Gastroesophageal sphincter (tissue), 3 donors: ENCODE results near the gene PPP2R5E.

Experiments used
- EP300 ChIP-seq: sonication (generic); formaldehyde crosslinking; IDR thresholded peaks from one replicate; pipeline ENCODE4 v1.6.1; 2017; ENCODE audit warnings: antibody characterized with exemption, mild to moderate bottlenecking
- POLR2A ChIP-seq, 2 donors: fragments of 450-650 bp; IDR thresholded peaks; one replicate each; pipeline ENCODE4 v1.6.1; 2017; ENCODE audit warnings: antibody characterized with exemption in 2 of 2, mild to moderate bottlenecking in 2 of 2, moderate library complexity in 1 of 2
- POLR2AphosphoS5 ChIP-seq: sonication (generic); formaldehyde crosslinking; IDR thresholded peaks from one replicate; pipeline ENCODE4 v1.6.1; 2017; ENCODE audit warnings: antibody characterized with exemption
- TF ChIP-seq, protein P1 (sequence below), 4 experiments: fragments of 200-600 bp in 2 of 4; fragments of 450-650 bp in 2 of 4; sonication (generic) in 1 of 4; IDR thresholded peaks; one replicate each; pipeline ENCODE4 v1.5.1; 2017 to 2019; ENCODE audit warnings: antibody characterized with exemption in 4 of 4, mild to moderate bottlenecking in 2 of 4, moderate library complexity in 2 of 4

- TF ChIP-seq, protein P1, sequence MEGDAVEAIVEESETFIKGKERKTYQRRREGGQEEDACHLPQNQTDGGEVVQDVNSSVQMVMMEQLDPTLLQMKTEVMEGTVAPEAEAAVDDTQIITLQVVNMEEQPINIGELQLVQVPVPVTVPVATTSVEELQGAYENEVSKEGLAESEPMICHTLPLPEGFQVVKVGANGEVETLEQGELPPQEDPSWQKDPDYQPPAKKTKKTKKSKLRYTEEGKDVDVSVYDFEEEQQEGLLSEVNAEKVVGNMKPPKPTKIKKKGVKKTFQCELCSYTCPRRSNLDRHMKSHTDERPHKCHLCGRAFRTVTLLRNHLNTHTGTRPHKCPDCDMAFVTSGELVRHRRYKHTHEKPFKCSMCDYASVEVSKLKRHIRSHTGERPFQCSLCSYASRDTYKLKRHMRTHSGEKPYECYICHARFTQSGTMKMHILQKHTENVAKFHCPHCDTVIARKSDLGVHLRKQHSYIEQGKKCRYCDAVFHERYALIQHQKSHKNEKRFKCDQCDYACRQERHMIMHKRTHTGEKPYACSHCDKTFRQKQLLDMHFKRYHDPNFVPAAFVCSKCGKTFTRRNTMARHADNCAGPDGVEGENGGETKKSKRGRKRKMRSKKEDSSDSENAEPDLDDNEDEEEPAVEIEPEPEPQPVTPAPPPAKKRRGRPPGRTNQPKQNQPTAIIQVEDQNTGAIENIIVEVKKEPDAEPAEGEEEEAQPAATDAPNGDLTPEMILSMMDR (IDR thresholded peaks at IDR 0.05): no peak
- TF ChIP-seq POLR2A (IDR thresholded peaks at IDR 0.05) (no peak), POLR2AphosphoS5 (no peak), EP300 (no peak)
Measured at GRCh38 chr14:63562405-63562804, 19.2 kb upstream of the PPP2R5E start.
